Epithelial cell of proximal tubule (primary cell): ENCODE data around the gene BASP1. TPM values are rescaled to one million over a fixed set of nuclear protein-coding genes. Genes with fewer than 3 reads are reported as not detected.
"Not testable (repeated sequence)": the region's sequence is repeated elsewhere in the genome, so short reads cannot be mapped to it uniquely, and the experiment has no call there.

Source experiments
- DNase-seq: peaks from one replicate; pipeline ENCODE4 v3.0.0-alpha.2; 2011; ENCODE audit warnings: low read depth
- H3K4me3 ChIP-seq: 2 replicates; pipeline ENCODE4 v1.5.1; 2011; ENCODE audit warnings: low read depth, mild to moderate bottlenecking, low read length
- CTCF ChIP-seq: conservative IDR thresholded peaks from 2 replicates; pipeline ENCODE4 v1.5.1; 2012; ENCODE audit warnings: low read depth, mild to moderate bottlenecking, low read length
- total RNA-seq: library from RNA; depleted of rRNA; stranded (reverse); fragments of >200 nt; gene quantifications from 2 replicates; pipeline ENCODE4 v1.2.3, GENCODE V29; 2015

The BASP1 gene
- total RNA-seq, 1 donor from 2014 or later, result 135 TPM

- DNase-seq, result no peak
- TF ChIP-seq CTCF, result no peak
- H3K4me3 ChIP-seq, result no peak overlapping the region
These were observed 21.1 kb downstream of the BASP1 start for GRCh38 chr5:17238521-17239041.

- H3K4me3 ChIP-seq, result no peak overlapping the region
- no peak for TF ChIP-seq CTCF
- DNase-seq, result no peak
These were observed 22.5 kb downstream of the BASP1 start for GRCh38 chr5:17239953-17240352.

GRCh38 chr5:17240487-17240886 is 23.1 kb downstream of the BASP1 start:
- no peak for TF ChIP-seq CTCF
- no peak overlapping the region for H3K4me3 ChIP-seq

GRCh38 chr5:17241635-17242034 is 24.2 kb downstream of the BASP1 start:
- no peak for TF ChIP-seq CTCF

More at GRCh38 chr5:17240487-17240886, 23.1 kb downstream of the BASP1 start:
- DNase-seq, result no peak

GRCh38 chr5:17243287-17244063 is 26.0 kb downstream of the BASP1 start:
- no peak for DNase-seq
- no peak for TF ChIP-seq CTCF
- H3K4me3 ChIP-seq, result no peak overlapping the region

More at GRCh38 chr5:17241635-17242034, 24.2 kb downstream of the BASP1 start:
- H3K4me3 ChIP-seq, result no peak overlapping the region
- no peak for DNase-seq

GRCh38 chr5:17249029-17249634 is 31.7 kb downstream of the BASP1 start:
- no peak overlapping the region for H3K4me3 ChIP-seq
- DNase-seq, result peak; percentile 94
- TF ChIP-seq CTCF, result peak; percentile 12

- DNase-seq, H3K4me3 ChIP-seq: not testable (repeated sequence)
These were observed 32.4 kb downstream of the BASP1 start for GRCh38 chr5:17249841-17250240.
